ENCODE results near the gene DBNDD2. TPM values are rescaled to one million over a fixed set of nuclear protein-coding genes. Genes with fewer than 3 reads are reported as not detected.

DBNDD2 gene
- total RNA-seq, 2 experiments from 2014 or later: 13.8 to 15.5 TPM

GRCh38 chr20:45445805-45446562, 37.9 kb downstream of the DBNDD2 start:
- H3K9me3 Mint-ChIP-seq: no peaks in the 10 kb centered on the region
- CTCF ChIA-PET: interaction anchor here (0.7 to 4.3 kb wide), 13 partner anchors 9 to 337 kb away, joined by 3 to 25 read pairs (median 3); partner anchors contain the start of gene SYS1
- intact Hi-C loops (cut with micrococcal nuclease): no loop called here
- H3K36me3 Mint-ChIP-seq (ENCODE audit: low read depth): peaks cover 2% of the 10 kb centered on the region
- H3K27me3 Mint-ChIP-seq: peaks cover 6% of the 10 kb centered on the region
- POLR2A ChIA-PET: interaction anchor here (0.7 to 1.0 kb wide), 2 partner anchors 72 to 82 kb away, joined by 3 to 4 read pairs; no protein-coding TSS in a partner anchor
- no peak overlapping the region for H3K4me3 Mint-ChIP-seq
- H3K4me1 Mint-ChIP-seq (ENCODE audit: low read depth): peaks cover 19% of the 10 kb centered on the region
- ATAC-seq: peak; percentile 79
- H3K27ac Mint-ChIP-seq: no peak overlapping the region
- DNase-seq: peak; percentile 54
- TF ChIP-seq CTCF (IDR thresholded peaks at IDR 0.05): peak; percentile 58

- ATAC-seq (no peak), DNase-seq (no peak)
- Mint-ChIP-seq H3K4me1 (ENCODE audit: low read depth) (peaks cover 16% of the 10 kb centered on the region), H3K9me3 (no peaks in the 10 kb centered on the region), H3K27me3 (peaks cover 6% of the 10 kb centered on the region), H3K27ac (no peak overlapping the region), H3K4me3 (no peak overlapping the region), H3K36me3 (ENCODE audit: low read depth) (peaks cover 2% of the 10 kb centered on the region)
- intact Hi-C loops (cut with micrococcal nuclease): loop anchor here (2.0 kb wide), 1 partner anchor 73 kb away; no protein-coding TSS in a partner anchor
- ChIA-PET POLR2A (no interaction called here), CTCF (interaction anchor here (1.9 to 9.0 kb wide), 4 partner anchors 10 to 155 kb away, joined by 6 to 163 read pairs (median 59); partner anchors contain the start of gene SYS1)
- no peak for TF ChIP-seq CTCF (IDR thresholded peaks at IDR 0.05)
Observed at GRCh38 chr20:45448270-45448669, 40.2 kb downstream of the DBNDD2 start.

- H3K4me3 Mint-ChIP-seq: no peak overlapping the region
- no peak overlapping the region for H3K27ac Mint-ChIP-seq
- peaks cover 2% of the 10 kb centered on the region for H3K36me3 Mint-ChIP-seq (ENCODE audit: low read depth)
- H3K9me3 Mint-ChIP-seq: no peaks in the 10 kb centered on the region
- TF ChIP-seq CTCF (IDR thresholded peaks at IDR 0.05): no peak
- intact Hi-C loops (cut with micrococcal nuclease): loop anchor here (2.0 kb wide), 1 partner anchor 75 kb away; no protein-coding TSS in a partner anchor
- CTCF ChIA-PET: interaction anchor here (0.7 to 9.0 kb wide), 34 partner anchors 12 to 350 kb away, joined by 3 to 163 read pairs (median 5); partner anchors contain the start of genes DBNDD2, PIGT, SYS1 and TP53TG5
- peaks cover 5% of the 10 kb centered on the region for H3K4me1 Mint-ChIP-seq (ENCODE audit: low read depth)
- peaks cover 5% of the 10 kb centered on the region for H3K27me3 Mint-ChIP-seq
- ATAC-seq (no peak), DNase-seq (no peak)
- POLR2A ChIA-PET: interaction anchor here (0.5 to 1.2 kb wide), 3 partner anchors 10 to 87 kb away, joined by 3 to 4 read pairs (median 3); partner anchors contain the start of gene SYS1
Observed at GRCh38 chr20:45449528-45449927, 41.4 kb downstream of the DBNDD2 start.

GRCh38 chr20:45450097-45450818, 42.2 kb downstream of the DBNDD2 start:
- no peak overlapping the region for H3K27ac Mint-ChIP-seq
- peaks cover 2% of the 10 kb centered on the region for H3K4me1 Mint-ChIP-seq (ENCODE audit: low read depth)
- H3K4me3 Mint-ChIP-seq: no peak overlapping the region
- no peaks in the 10 kb centered on the region for H3K9me3 Mint-ChIP-seq
- H3K27me3 Mint-ChIP-seq: peaks cover 2% of the 10 kb centered on the region
- intact Hi-C loops (cut with micrococcal nuclease): no loop called here
- peaks cover 2% of the 10 kb centered on the region for H3K36me3 Mint-ChIP-seq (ENCODE audit: low read depth)
- ATAC-seq (peak; percentile 66), DNase-seq (peak; percentile 28)
- peak; percentile 79 for TF ChIP-seq CTCF (IDR thresholded peaks at IDR 0.05)
- POLR2A ChIA-PET: interaction anchor here (0.7 to 1.2 kb wide), 2 partner anchors 10 to 87 kb away, joined by 3 to 4 read pairs; partner anchors contain the start of gene SYS1
- CTCF ChIA-PET: interaction anchor here (0.5 to 9.0 kb wide), 41 partner anchors 11 to 349 kb away, joined by 3 to 163 read pairs (median 5); partner anchors contain the start of genes DBNDD2, PIGT, SDC4 and SYS1

Measured in activated CD8-positive, alpha-beta T cell treated with anti-CD3 and anti-CD28 coated beads for 36 hours (primary cell).